ENCODE results near the gene LDLRAP1.

LDLRAP1 gene

GRCh38 chr1:25562928-25563283 is 19.5 kb downstream of the LDLRAP1 start:
- no peak for DNase-seq (ENCODE audit: low read depth in 2 of 2)

GRCh38 chr1:25563330-25564215 is 20.2 kb downstream of the LDLRAP1 start:
- no peak for DNase-seq (ENCODE audit: low read depth in 2 of 2)

GRCh38 chr1:25564777-25565574 is 21.6 kb downstream of the LDLRAP1 start:
- DNase-seq (ENCODE audit: low read depth in 2 of 2), result peak in 1 of 2 donors; percentile 29

GRCh38 chr1:25565626-25566025 is 22.2 kb downstream of the LDLRAP1 start:
- no peak for DNase-seq (ENCODE audit: low read depth in 2 of 2)

GRCh38 chr1:25566176-25566729 is 22.8 kb downstream of the LDLRAP1 start:
- no peak for DNase-seq (ENCODE audit: low read depth in 2 of 2)

- no peak for DNase-seq (ENCODE audit: low read depth in 2 of 2)
These were observed 23.4 kb downstream of the LDLRAP1 start for GRCh38 chr1:25566730-25567341.

GRCh38 chr1:25567710-25568089 is 24.3 kb downstream of the LDLRAP1 start:
- DNase-seq (ENCODE audit: low read depth in 2 of 2), result no peak

GRCh38 chr1:25568090-25568833 is 24.9 kb downstream of the LDLRAP1 start:
- DNase-seq (ENCODE audit: low read depth in 2 of 2), result no peak

- DNase-seq (ENCODE audit: low read depth in 2 of 2), result no peak
These were observed 25.6 kb downstream of the LDLRAP1 start for GRCh38 chr1:25568834-25569596.

- DNase-seq (ENCODE audit: low read depth in 2 of 2), result no peak
These were observed 26.4 kb downstream of the LDLRAP1 start for GRCh38 chr1:25569597-25570396.

GRCh38 chr1:25570798-25571521 is 27.6 kb downstream of the LDLRAP1 start:
- DNase-seq (ENCODE audit: low read depth in 2 of 2), result no peak

GRCh38 chr1:25571522-25571970 is 28.1 kb downstream of the LDLRAP1 start:
- no peak for DNase-seq (ENCODE audit: low read depth in 2 of 2)

GRCh38 chr1:25572107-25572506 is 28.7 kb downstream of the LDLRAP1 start:
- DNase-seq (ENCODE audit: low read depth in 2 of 2), result no peak

- DNase-seq (ENCODE audit: low read depth in 2 of 2), result peak; percentile 35 to 47
These were observed 29.5 kb downstream of the LDLRAP1 start for GRCh38 chr1:25572708-25573590.

- DNase-seq (ENCODE audit: low read depth in 2 of 2), result no peak
These were observed 30.2 kb downstream of the LDLRAP1 start for GRCh38 chr1:25573591-25573930.

GRCh38 chr1:25573961-25574360 is 30.6 kb downstream of the LDLRAP1 start:
- no peak for DNase-seq (ENCODE audit: low read depth in 2 of 2)

- no peak for DNase-seq (ENCODE audit: low read depth in 2 of 2)
These were observed 31.8 kb downstream of the LDLRAP1 start for GRCh38 chr1:25575191-25575590.

- DNase-seq (ENCODE audit: low read depth in 2 of 2), result no peak
These were observed 33.2 kb downstream of the LDLRAP1 start for GRCh38 chr1:25576459-25577133.

Data from activated CD4-positive, alpha-beta T cell treated with anti-CD3 and anti-CD28 coated beads for 24 hours (primary cell).